HG03103 (cell line): Measurements from ENCODE around the gene PIR.

Experiments
- ATAC-seq: cut with Tn5 transposase; IDR thresholded peaks from one replicate; pipeline ENCODE4 v1.9.1; 2021; ENCODE audit warnings: low read depth; ENCODE audit not compliant: unreplicated experiment

Gene PIR

GRCh38 chrX:15425024-15425423 lies 68.1 kb downstream of the PIR start:
- no peak for ATAC-seq

- ATAC-seq: no peak
Observed at GRCh38 chrX:15418707-15419181, 74.4 kb downstream of the PIR start.

GRCh38 chrX:15418041-15418706 lies 75.0 kb downstream of the PIR start:
- ATAC-seq: no peak

GRCh38 chrX:15416133-15416993 lies 76.8 kb downstream of the PIR start:
- no peak for ATAC-seq

GRCh38 chrX:15413101-15413500 lies 80.0 kb downstream of the PIR start:
- no peak for ATAC-seq

GRCh38 chrX:15410947-15411346 lies 82.2 kb downstream of the PIR start:
- no peak for ATAC-seq

GRCh38 chrX:15410430-15410829 lies 82.7 kb downstream of the PIR start:
- ATAC-seq: no peak

GRCh38 chrX:15405846-15406245 lies 87.3 kb downstream of the PIR start:
- ATAC-seq: no peak

- ATAC-seq: no peak
Observed at GRCh38 chrX:15404401-15405096, 88.6 kb downstream of the PIR start.

- ATAC-seq: no peak
Observed at GRCh38 chrX:15401378-15401777, 91.8 kb downstream of the PIR start.

GRCh38 chrX:15399962-15400391 lies 93.2 kb downstream of the PIR start:
- no peak for ATAC-seq

- ATAC-seq: no peak
Observed at GRCh38 chrX:15398874-15399273, 94.3 kb downstream of the PIR start.

- no peak for ATAC-seq
Observed at GRCh38 chrX:15395789-15396188, 97.3 kb downstream of the PIR start.

- ATAC-seq: no peak
Observed at GRCh38 chrX:15391850-15392249, 101.3 kb downstream of the PIR start.

- ATAC-seq: no peak
Observed at GRCh38 chrX:15384304-15384703, 108.8 kb downstream of the PIR start, which contains the start of gene VEGFD. Gene VEGFD, minus strand, starts transcription at chrX:15384413. Its CDS starts 467 bp downstream, at chrX:15383946.

- ATAC-seq: no peak
Observed at GRCh38 chrX:15382813-15383212, 110.3 kb downstream of the PIR start.

GRCh38 chrX:15376956-15377355 lies 116.2 kb downstream of the PIR start:
- no peak for ATAC-seq

- ATAC-seq: no peak
Observed at GRCh38 chrX:15373976-15374375, 119.2 kb downstream of the PIR start.

GRCh38 chrX:15366506-15367352 lies 126.4 kb downstream of the PIR start:
- no peak for ATAC-seq

GRCh38 chrX:15359701-15360100 lies 133.4 kb downstream of the PIR start:
- no peak for ATAC-seq
